ENCODE measurements around the gene TRPM2. TPM values are rescaled to one million over a fixed set of nuclear protein-coding genes. Genes with fewer than 3 reads are reported as not detected.

TRPM2 gene
- total RNA-seq, 4 donors from 2014 or later: 0.15 to 0.52 (median 0.44) TPM

DNA sequence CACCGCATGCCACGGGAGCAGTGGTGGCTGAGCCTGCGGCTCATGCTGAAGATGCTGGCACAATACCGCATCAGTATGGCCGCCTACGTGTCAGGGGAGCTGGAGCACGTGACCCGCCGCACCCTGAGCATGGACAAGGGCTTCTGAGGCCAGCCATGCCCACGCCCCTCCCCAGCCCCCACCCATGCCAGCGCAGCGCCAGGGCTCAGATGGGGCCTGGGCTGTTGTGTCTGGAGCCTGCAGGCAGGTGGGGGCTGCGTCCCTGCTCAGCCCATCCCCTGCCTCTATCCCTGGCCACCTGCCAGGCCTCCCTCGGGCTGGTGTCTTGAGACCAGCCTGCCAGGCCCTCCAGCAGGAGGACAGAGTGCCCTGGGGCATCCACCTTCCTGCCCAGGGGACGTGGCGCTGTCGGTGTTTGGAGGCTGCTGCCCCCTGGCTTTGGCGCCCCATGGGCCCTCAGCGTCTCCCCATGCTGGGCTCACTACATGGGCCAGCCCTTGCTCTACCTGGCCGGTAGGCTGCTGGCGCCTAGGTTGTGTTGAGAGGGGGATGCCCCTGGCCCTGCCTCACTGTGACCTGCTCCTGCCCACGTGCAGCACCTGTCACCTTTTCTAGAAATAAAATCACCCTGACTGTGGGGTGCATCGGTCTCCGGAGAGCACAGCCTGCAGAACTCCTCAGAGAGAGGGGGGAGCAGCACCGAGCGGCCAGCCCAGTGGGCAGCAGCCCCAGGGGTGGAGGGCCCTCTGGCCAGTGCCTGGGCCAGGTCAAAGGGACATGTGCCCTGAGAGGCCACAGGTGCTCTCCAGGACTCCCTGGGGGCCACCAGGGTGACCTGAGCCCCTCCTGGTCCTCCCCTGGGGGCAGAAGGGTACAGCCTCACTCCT, 26.5 kb upstream of the TRPM2 start:
- no peaks in the 10 kb centered on the region for H3K27me3 ChIP-seq
- H3K9me3 ChIP-seq: no peaks in the 10 kb centered on the region
- intact Hi-C loops (cut with DNase I; ENCODE audit: low total_unique reads) (no loop called here), in situ Hi-C loops (cut with MboI; ENCODE audit: low sequenced_read_pairs in 4 of 4) (loop anchor here in 1 of 4 donors (25.0 kb wide), 1 partner anchor 460 kb away; no protein-coding TSS in a partner anchor)
- no peaks in the 10 kb centered on the region for H3K36me3 ChIP-seq
- no peak for TF ChIP-seq POLR2A (IDR thresholded peaks at IDR 0.05)
- TF ChIP-seq, protein P1, sequence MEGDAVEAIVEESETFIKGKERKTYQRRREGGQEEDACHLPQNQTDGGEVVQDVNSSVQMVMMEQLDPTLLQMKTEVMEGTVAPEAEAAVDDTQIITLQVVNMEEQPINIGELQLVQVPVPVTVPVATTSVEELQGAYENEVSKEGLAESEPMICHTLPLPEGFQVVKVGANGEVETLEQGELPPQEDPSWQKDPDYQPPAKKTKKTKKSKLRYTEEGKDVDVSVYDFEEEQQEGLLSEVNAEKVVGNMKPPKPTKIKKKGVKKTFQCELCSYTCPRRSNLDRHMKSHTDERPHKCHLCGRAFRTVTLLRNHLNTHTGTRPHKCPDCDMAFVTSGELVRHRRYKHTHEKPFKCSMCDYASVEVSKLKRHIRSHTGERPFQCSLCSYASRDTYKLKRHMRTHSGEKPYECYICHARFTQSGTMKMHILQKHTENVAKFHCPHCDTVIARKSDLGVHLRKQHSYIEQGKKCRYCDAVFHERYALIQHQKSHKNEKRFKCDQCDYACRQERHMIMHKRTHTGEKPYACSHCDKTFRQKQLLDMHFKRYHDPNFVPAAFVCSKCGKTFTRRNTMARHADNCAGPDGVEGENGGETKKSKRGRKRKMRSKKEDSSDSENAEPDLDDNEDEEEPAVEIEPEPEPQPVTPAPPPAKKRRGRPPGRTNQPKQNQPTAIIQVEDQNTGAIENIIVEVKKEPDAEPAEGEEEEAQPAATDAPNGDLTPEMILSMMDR (IDR thresholded peaks at IDR 0.05 in 4 of 5, conservative IDR thresholded peaks at IDR 0.05 in 1 of 5): no peak
- no peak overlapping the region for H3K27ac ChIP-seq
- no peaks in the 10 kb centered on the region for H3K4me1 ChIP-seq
- no peak for DNase-seq
- no peak for ATAC-seq
- H3K4me3 ChIP-seq: no peak overlapping the region

- H3K9me3 ChIP-seq: no peaks in the 10 kb centered on the region
- H3K4me1 ChIP-seq: no peaks in the 10 kb centered on the region
- in situ Hi-C loops (cut with MboI; ENCODE audit: low sequenced_read_pairs in 4 of 4): loop anchor here in 1 of 4 donors (25.0 kb wide), 1 partner anchor 460 kb away; no protein-coding TSS in a partner anchor
- no peak for ATAC-seq
- intact Hi-C loops (cut with DNase I; ENCODE audit: low total_unique reads): no loop called here
- no peak for DNase-seq
- no peaks in the 10 kb centered on the region for H3K36me3 ChIP-seq
- TF ChIP-seq, protein P1 (IDR thresholded peaks at IDR 0.05 in 4 of 5, conservative IDR thresholded peaks at IDR 0.05 in 1 of 5): no peak
- no peak for TF ChIP-seq POLR2A (IDR thresholded peaks at IDR 0.05)
- H3K27ac ChIP-seq: no peak overlapping the region
- no peaks in the 10 kb centered on the region for H3K27me3 ChIP-seq
- H3K4me3 ChIP-seq: no peak overlapping the region
Observed at GRCh38 chr21:44327603-44327974, 25.8 kb upstream of the TRPM2 start.

GRCh38 chr21:44328242-44328895, 25.1 kb upstream of the TRPM2 start:
- intact Hi-C loops (cut with DNase I; ENCODE audit: low total_unique reads) (no loop called here), in situ Hi-C loops (cut with MboI; ENCODE audit: low sequenced_read_pairs in 4 of 4) (loop anchor here in 1 of 4 donors (25.0 kb wide), 1 partner anchor 459 kb away; no protein-coding TSS in a partner anchor)
- Histone ChIP-seq H3K36me3 (no peaks in the 10 kb centered on the region), H3K9me3 (no peaks in the 10 kb centered on the region), H3K4me3 (no peak overlapping the region), H3K27me3 (no peaks in the 10 kb centered on the region), H3K4me1 (no peaks in the 10 kb centered on the region), H3K27ac (no peak overlapping the region)
- ATAC-seq: no peak
- no peak for TF ChIP-seq POLR2A (IDR thresholded peaks at IDR 0.05)
- TF ChIP-seq, protein P1 (IDR thresholded peaks at IDR 0.05 in 4 of 5, conservative IDR thresholded peaks at IDR 0.05 in 1 of 5): no peak
- DNase-seq: no peak

DNA sequence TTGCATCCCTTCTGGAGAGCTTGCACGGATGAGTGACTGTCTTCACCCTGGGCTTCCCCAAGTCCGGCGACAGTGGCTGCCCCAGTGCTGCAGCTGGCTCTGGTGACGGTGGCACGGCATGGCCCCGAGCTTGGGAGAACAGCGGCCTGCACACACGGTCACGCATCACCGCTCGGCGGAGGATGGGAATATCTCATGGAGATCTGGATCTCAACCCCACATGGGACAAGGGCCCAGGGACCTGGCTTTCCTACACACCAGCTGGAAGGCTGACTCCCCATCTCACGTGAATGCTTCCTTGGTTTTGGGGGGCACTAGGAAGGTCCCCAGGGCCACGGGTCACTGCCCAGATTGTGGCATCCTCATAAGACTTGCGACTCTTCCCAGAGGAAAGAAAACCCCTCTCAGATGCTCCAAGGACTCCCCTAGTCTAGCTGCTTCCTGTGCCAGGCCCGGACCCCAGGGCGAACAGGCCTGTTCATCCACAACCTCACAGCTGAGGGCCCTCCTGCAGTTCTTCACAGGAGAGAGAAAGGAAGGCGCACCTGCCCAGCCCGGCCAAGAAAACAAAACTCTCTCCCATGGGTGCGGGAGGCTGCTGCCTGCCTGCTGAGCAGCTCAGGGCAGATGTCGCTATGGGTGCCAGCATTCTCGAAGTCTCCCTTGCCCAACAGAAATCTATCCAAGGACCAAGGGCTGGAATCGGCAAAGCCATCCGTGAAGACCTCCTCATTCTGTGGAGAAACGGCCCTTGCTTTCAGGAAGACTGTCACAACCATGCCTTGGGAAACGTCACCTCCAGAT, 24.1 kb upstream of the TRPM2 start:
- TF ChIP-seq POLR2A (IDR thresholded peaks at IDR 0.05): no peak
- TF ChIP-seq, protein P1 (IDR thresholded peaks at IDR 0.05 in 4 of 5, conservative IDR thresholded peaks at IDR 0.05 in 1 of 5): no peak
- Histone ChIP-seq H3K27ac (no peak overlapping the region), H3K27me3 (no peaks in the 10 kb centered on the region), H3K36me3 (no peaks in the 10 kb centered on the region), H3K4me3 (no peak overlapping the region), H3K4me1 (no peaks in the 10 kb centered on the region), H3K9me3 (no peaks in the 10 kb centered on the region)
- ATAC-seq: no peak
- intact Hi-C loops (cut with DNase I; ENCODE audit: low total_unique reads) (no loop called here), in situ Hi-C loops (cut with MboI; ENCODE audit: low sequenced_read_pairs in 4 of 4) (loop anchor here in 1 of 4 donors (25.0 kb wide), 1 partner anchor 458 kb away; no protein-coding TSS in a partner anchor)
- DNase-seq: no peak
